HG03159 (cell line): Measurements from ENCODE around the gene CYS1.
A peak's percentile ranks its signal among the peaks of the same experiment; 100 is the strongest.

Experiments
- ATAC-seq: cut with Tn5 transposase; IDR thresholded peaks from one replicate; pipeline ENCODE4 v1.9.1; 2021; ENCODE audit warnings: mild to moderate bottlenecking, moderate library complexity; ENCODE audit not compliant: unreplicated experiment

The CYS1 gene

DNA sequence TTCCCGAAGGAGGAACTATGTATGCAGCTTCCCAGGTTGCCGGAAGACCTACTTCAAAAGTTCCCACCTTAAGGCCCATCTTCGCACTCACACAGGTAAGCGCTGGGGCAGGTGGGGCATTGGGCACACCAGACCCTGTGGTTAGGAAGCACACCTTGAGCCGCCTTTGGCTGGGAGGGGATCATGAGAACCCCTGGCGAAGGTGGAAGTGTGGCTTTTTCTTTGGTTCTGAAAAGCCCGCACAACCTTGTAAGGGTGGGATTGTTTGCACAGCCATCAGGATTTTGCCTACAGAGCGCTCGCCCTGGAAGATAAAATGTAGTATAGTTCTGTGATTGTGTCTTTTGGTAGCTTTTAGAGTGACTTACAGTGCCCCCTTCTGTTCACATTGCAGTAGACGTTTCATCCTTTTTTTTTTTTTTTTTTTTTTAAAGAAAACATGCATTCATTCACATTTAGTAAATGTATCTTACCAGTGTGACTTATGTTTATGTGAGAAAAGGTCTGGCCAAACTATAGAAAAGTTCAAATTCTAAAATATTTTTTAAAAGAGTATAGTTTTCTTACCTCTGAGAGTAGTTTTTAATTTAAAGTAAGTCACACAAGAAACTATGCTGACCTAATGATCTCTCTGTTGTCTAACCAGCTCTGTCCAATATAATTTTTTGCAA, 31.6 kb downstream of the CYS1 start:
- no peak for ATAC-seq

- no peak for ATAC-seq
These were observed 32.4 kb downstream of the CYS1 start for GRCh38 chr2:10047616-10048500.

GRCh38 chr2:10046931-10047330, 33.3 kb downstream of the CYS1 start:
- no peak for ATAC-seq

- no peak for ATAC-seq
These were observed 34.5 kb downstream of the CYS1 start for GRCh38 chr2:10045561-10046355.

- peak; percentile 46 for ATAC-seq
These were observed 36.2 kb downstream of the CYS1 start for GRCh38 chr2:10043906-10044601.

- ATAC-seq = peak; percentile 73
These were observed 36.8 kb downstream of the CYS1 start, which contains the start of gene KLF11 for GRCh38 chr2:10043256-10043905. Gene KLF11, plus strand, starts transcription at chr2:10043550. Its CDS starts 167 bp downstream, at chr2:10043717.

GRCh38 chr2:10042301-10043161, 37.7 kb downstream of the CYS1 start:
- no peak for ATAC-seq

DNA sequence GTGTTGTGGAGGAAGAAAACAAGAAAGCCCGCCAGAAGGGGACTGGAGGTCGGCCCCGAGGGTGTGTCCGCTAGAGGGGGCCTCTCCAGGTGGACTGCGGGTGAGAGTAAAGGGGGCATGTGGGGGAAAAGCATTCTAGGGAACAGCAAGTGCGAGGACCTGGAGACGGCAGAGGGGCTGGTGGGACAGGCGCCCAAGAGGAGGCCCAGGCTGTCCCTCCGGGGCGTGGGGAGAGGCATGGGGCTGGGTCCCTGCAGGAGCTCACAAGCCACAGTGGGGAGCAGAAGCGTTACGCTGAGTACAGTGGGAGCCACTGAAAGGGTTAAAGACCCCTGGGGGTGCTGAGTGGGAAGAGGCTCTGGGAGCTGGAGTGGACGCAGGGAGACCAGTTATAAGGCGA, 38.5 kb downstream of the CYS1 start:
- no peak for ATAC-seq

DNA sequence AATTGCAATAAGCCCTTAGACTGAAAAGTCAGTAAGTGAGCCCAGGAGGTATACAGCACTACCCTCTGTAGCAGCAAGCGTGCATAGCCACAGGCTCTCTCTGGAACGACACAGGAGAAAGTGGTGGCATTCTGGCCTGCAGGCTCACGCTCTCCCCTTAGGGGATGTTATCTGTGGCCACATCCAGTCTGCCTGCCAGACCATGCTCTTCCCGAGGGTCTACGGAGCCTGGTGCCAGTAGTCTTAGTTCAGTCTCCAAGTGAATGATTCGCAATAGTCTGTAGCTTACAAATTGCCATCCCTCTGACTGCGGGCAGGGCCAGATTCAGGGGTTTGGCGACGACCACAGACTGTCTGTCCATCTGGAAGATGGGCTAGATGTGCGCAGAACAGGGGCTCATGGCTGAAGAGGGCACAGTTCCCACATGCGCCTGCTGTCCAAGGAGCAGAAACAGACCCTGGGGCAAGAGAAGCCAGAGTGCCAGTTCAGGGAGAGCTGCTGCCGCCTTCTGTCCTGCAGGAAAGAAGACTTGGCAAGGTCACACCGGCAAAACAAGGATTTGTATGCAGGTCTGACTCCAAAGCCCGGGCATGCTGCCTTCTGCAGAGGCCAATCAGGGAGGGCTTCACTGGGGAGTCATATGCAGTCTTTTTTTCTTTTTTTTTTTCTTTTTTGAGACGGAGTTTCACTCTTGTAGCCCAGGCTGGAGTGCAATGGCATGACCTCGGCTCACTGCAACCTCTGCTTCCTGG, 40.4 kb downstream of the CYS1 start:
- ATAC-seq = no peak

- ATAC-seq = no peak
These were observed 41.5 kb downstream of the CYS1 start for GRCh38 chr2:10038716-10039115.

- no peak for ATAC-seq
These were observed 42.1 kb downstream of the CYS1 start for GRCh38 chr2:10038123-10038522.

DNA sequence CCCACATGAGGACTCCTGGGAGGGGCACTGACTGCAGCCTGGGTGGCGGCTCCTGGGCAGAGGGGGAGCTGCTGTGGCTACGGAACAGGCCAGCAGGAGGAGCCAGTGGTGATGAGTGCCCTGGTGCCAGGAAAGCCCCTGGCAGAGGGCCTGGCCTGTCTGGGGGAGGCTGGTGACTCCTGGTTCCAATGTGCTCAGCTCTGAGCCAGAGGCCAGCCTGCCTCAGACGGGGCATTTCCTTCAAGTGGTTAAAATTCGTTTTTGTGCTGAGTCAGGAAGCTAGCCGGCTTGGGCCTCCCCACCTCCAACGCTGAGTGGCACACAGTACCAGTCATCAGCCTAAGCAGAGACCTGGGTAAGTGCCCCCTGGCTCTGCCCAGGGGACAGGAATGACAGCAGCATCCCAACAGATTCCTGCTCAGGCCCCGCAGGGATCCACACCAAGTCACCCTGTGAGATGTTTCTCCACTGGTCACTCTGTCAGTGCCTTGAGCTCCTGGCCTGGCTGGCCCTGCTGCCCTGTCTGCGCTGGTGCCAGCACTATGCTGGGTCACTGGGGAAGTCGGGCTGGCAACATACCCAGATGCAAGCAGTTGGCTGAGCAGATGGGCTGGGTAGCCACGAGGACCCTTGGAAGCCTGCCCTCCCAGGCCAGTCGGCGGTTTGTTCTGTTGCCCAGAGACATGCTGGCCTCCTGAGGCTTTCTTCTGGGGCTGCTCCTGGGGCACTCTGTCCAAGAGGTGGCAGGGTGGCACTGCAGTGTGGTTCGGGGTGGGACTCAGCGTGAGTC, 43.9 kb downstream of the CYS1 start:
- ATAC-seq = no peak

- no peak for ATAC-seq
These were observed 44.6 kb downstream of the CYS1 start for GRCh38 chr2:10035633-10036032.

DNA sequence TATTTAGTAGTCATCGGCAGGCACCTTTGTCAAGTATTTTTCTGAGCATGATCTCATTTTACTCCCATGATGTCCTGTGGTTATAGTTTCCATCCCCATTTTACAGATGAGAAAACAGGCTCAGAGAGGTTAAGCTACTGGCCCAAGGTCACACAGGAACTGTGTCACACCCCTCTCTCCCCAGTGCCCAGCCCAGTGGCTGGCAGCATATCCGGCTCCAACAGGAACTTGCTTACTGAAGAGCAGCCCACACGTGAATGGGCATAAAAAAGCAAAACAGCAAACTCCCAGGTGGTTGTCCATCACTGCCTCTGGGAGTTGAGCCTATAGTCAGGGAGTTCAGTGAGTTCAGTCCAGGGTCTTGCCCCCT, 45.2 kb downstream of the CYS1 start:
- ATAC-seq = no peak

DNA sequence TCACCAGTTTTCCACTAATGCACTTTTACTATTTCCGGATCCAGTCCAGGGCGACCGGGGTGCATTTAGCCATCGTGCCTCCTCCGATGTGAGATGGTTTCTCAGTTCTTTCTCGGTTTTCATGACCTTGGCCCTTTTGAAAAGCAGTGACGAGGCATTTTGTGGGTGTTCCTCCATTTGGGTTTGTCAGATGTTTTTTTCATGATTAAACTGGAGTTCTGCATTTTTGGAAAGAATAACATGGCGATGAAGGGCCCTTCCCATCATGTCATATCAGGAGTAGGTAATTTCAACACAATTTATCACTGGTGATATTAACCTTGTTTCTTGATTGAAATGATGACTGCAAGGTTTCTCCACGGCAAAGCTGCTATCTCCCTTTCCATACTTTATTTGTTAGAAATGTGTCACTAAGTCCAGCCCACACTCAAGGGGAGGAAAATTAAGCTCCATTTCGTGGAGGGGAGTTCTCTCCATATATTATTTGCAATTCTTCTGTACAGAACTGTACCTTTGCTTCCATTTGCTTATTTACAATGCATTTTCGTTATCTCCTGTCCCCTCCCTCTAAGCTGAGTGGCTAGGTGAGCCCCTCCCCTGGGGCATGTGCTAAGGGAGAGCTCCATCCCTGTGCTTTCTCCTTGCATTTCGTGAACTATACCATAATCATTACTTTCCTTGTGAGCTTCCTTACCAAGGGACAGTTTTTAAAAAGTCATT, 45.7 kb downstream of the CYS1 start:
- no peak for ATAC-seq

DNA sequence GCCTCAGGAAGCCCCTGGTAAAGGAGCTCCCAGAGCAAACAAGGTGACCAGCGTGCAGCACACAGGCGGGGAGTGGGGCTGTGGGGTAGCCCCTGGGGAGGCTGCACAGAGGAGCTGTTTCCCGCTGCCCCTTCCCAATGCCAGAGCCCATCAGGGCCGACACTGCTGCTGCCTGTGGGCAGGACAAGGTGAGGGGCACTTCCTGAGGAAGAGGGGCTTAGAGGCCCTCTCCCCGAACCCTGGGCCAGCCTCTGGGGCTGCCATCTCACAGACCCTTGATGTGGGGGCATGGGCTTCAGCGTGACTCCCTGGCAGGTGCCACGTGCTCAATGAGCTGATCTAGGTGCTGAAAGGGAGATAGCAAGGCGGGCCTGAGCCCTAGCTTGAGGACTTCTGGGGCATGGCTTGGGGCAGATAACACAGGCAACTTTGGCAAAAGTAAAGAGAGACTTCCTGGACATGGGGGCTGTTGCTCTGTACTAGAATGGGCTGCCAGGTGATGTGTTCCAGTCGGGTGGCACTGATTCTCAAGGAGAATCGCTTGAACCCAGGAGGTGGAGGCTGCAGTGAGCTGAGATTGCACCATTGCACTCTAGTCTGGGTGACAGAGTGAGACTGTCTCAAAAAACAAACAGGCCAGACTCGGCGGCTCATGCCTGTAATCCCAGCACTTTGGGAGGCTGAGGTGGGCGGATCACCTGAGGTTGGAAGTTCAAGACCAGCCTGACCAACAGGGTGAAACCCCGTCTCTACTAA, 46.8 kb downstream of the CYS1 start:
- no peak for ATAC-seq

GRCh38 chr2:10032746-10033105, 47.5 kb downstream of the CYS1 start:
- ATAC-seq = no peak
